HG03066 (cell line): Measurements from ENCODE around the gene TUBGCP5.

ENCODE experiments used
- ATAC-seq: cut with Tn5 transposase; IDR thresholded peaks from one replicate; pipeline ENCODE4 v1.9.1; 2021; ENCODE audit warnings: low read depth; ENCODE audit not compliant: unreplicated experiment

The TUBGCP5 gene

GRCh38 chr15:22954798-22955543, 84.4 kb downstream of the TUBGCP5 start:
- ATAC-seq = no peak

- no peak for ATAC-seq
Observed at GRCh38 chr15:22954326-22954725, 85.0 kb downstream of the TUBGCP5 start.

- no peak for ATAC-seq
Observed at GRCh38 chr15:22952796-22953579, 86.4 kb downstream of the TUBGCP5 start.

DNA sequence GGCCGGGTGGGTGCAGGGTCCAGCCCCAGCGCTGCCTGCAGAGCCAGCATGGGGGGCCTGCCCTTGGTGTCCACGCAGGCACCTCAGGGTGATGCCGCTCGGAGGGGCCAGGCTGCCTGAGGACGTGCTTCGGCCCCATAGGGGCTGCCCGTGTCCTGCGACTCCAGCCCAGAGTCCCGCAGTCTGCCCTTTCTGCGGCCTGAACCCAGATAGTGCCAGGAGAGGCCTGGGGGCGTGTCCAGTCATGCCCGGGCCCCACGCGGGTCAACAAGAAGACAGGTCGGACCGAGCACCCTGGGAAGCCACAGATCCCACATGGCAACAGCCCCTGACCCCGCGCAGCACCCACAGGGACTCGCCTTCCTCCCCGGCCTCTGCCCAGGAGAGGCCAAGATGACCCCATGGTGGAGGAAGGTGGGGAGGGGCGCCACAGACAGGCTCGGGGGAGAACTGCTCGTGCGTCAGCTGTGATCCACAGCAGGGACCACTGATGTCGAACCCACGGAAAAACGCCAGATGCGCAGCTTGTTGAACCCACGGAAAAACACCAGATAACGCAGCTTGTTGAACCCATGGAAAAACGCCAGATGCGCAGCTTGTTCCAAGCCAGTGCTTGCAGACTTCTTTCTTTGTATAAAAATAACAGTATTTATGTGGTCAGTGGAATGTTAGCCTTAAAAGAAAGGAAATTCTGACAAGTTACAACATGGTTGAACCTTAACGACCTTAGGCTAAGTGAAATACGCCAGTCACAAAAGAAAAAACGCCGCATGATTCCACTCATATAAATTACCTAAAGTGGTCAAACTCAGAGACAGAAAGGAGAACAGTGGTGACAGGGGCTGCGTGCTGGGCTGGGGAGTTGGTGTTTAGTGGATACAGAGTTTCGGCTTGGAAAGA, 87.7 kb downstream of the TUBGCP5 start:
- no peak for ATAC-seq

GRCh38 chr15:22951031-22951380, 88.4 kb downstream of the TUBGCP5 start:
- no peak for ATAC-seq

- ATAC-seq = no peak
Observed at GRCh38 chr15:22950256-22950990, 88.9 kb downstream of the TUBGCP5 start.
